HepG2 (cell line): ENCODE results near the gene RGN. TPM values are rescaled to one million over a fixed set of nuclear protein-coding genes. Genes with fewer than 3 reads are reported as not detected.
A peak's percentile ranks its signal among the peaks of the same experiment; 100 is the strongest.

ENCODE experiments used
- ATAC-seq: fragments of 200-7000 bp; cut with Tn5 transposase; 3 replicates; pipeline ENCODE4 v1.9.1; 2020; ENCODE audit warnings: mild to moderate bottlenecking, moderate library complexity
- BruUV-seq: library from RNA; stranded (reverse); fragments of 400-500 nt; replicated peaks from 2 replicates; lab custom pipeline; 2021; lab: Mats Ljungman, UMichigan
- CTCF ChIA-PET: fragments of 300-600 bp; formaldehyde crosslinking; extraction: SDS; loops from one replicate; lab custom pipeline; 2021; ENCODE audit warnings: low total read pairs, inconsistent platforms, low intra/inter-chr PET ratio; lab: Yijun Ruan, JAX
- POLR2A ChIA-PET: fragments of 350-600 bp; sonication (Branson Sonifier 250); formaldehyde crosslinking; loops from one replicate; lab custom pipeline; 2020; ENCODE audit warnings: antibody characterized with exemption, inconsistent platforms; lab: Yijun Ruan, JAX
- DNase-seq: peaks from one replicate; pipeline ENCODE4 v3.0.0-alpha.2; 2015; ENCODE audit warnings: low spot score
- FAIRE-seq: peaks from 3 replicates; lab custom pipeline; 2011; peaks lifted over from hg19 to GRCh38; lab: Jason Lieb, UNC
- H2AFZ ChIP-seq: one replicate; pipeline ENCODE4 v1.6.1; 2011; ENCODE audit warnings: low read length, inconsistent platforms
- H3K27ac ChIP-seq: fragments of 300-600 bp; 3 replicates; pipeline ENCODE4 v1.8.0; 2011; ENCODE audit warnings: mixed run types, mild to moderate bottlenecking, mixed read lengths, low read length, inconsistent platforms; ENCODE audit not compliant: insufficient read depth; ENCODE audit errors: extremely low read length
- H3K27me3 ChIP-seq, 2 experiments: fragments of 200-600 bp in 1 of 2; 2 replicates in 1 of 2; 3 replicates in 1 of 2; pipeline versions ENCODE4 v1.6.0 to v1.8.0; 2011; ENCODE audit warnings: low read length in 2 of 2, mild to moderate bottlenecking in 2 of 2, moderate library complexity in 2 of 2, inconsistent platforms in 1 of 2; ENCODE audit not compliant: insufficient read depth in 2 of 2, control insufficient read depth in 1 of 2
- H3K36me3 ChIP-seq, 2 experiments: fragments of 200-600 bp in 1 of 2; replicated peaks in 1 of 2; 2 replicates in 1 of 2; 3 replicates in 1 of 2; pipeline versions ENCODE4 v1.5.1 to v1.8.0; 2011; ENCODE audit warnings: low read length in 2 of 2, inconsistent platforms in 1 of 2; ENCODE audit not compliant: insufficient read depth in 2 of 2, control insufficient read depth in 1 of 2
- H3K4me1 ChIP-seq: 2 replicates; pipeline ENCODE4 v1.5.1; 2012; ENCODE audit warnings: low read length, inconsistent platforms; ENCODE audit not compliant: insufficient read depth
- H3K4me2 ChIP-seq: 2 replicates; pipeline ENCODE4 v1.6.0; 2011; ENCODE audit warnings: low read depth, low read length, inconsistent platforms
- H3K4me3 ChIP-seq, 3 experiments: fragments of 200-600 bp in 1 of 3; sonication (generic), shearing (Covaris generic) in 1 of 3; replicated peaks in 1 of 3; 2 replicates each; pipeline ENCODE4 v1.5.1; 2011 to 2016; ENCODE audit warnings: low read length in 3 of 3, inconsistent platforms in 2 of 3, low read depth in 2 of 3, mild to moderate bottlenecking in 2 of 3, control low read depth in 1 of 3, mixed read lengths in 1 of 3; ENCODE audit not compliant: insufficient read depth in 1 of 3
- H3K79me2 ChIP-seq: one replicate; pipeline ENCODE4 v1.6.1; 2011; ENCODE audit warnings: low read length, inconsistent platforms; ENCODE audit not compliant: insufficient read depth
- H3K9ac ChIP-seq: 2 replicates; pipeline ENCODE4 v1.6.0; 2011; ENCODE audit warnings: mild to moderate bottlenecking, low read depth, low read length, inconsistent platforms; ENCODE audit not compliant: insufficient read depth
- H3K9me3 ChIP-seq: 2 replicates; pipeline ENCODE4 v1.5.1; 2012; ENCODE audit warnings: mild to moderate bottlenecking, low read length
- H4K20me1 ChIP-seq: 2 replicates; pipeline ENCODE4 v1.6.0; 2011; ENCODE audit warnings: inconsistent platforms, mild to moderate bottlenecking, low read length, moderate library complexity; ENCODE audit not compliant: insufficient read depth
- EEA1 ChIP-seq: sonication (generic); formaldehyde crosslinking; IDR thresholded peaks from 2 replicates; pipeline ENCODE4 v1.5.1; 2020; ENCODE audit warnings: mild to moderate bottlenecking, missing genetic modification reagents, borderline replicate concordance
- GATAD2A ChIP-seq: IDR thresholded peaks from 2 replicates; pipeline ENCODE4 v1.6.1; 2016
- PAF1 ChIP-seq: IDR thresholded peaks from 2 replicates; pipeline ENCODE4 v1.6.1; 2016; ENCODE audit warnings: missing genetic modification reagents, missing compliant biosample characterization
- POLR2AphosphoS5 ChIP-seq: IDR thresholded peaks from 2 replicates; pipeline ENCODE4 v1.6.1; 2012; ENCODE audit warnings: low read depth, low read length
- SOX5 ChIP-seq: IDR thresholded peaks from 2 replicates; pipeline ENCODE4 v1.6.1; 2016; ENCODE audit warnings: borderline replicate concordance
- SRSF1 ChIP-seq: fragments of 200-400 bp; formaldehyde crosslinking; optimal IDR thresholded peaks from 2 replicates; pipeline ENCODE3; 2017; ENCODE audit warnings: mild to moderate bottlenecking, low read depth, low read length, moderate library complexity
- TAF15 ChIP-seq: fragments of 200-400 bp; formaldehyde crosslinking; IDR thresholded peaks from one replicate; pipeline ENCODE4 v1.6.1; 2018; ENCODE audit warnings: mild to moderate bottlenecking, low read depth, low read length; ENCODE audit not compliant: poor library complexity, severe bottlenecking
- TOPORS ChIP-seq: sonication (generic); formaldehyde crosslinking; IDR thresholded peaks from 2 replicates; pipeline ENCODE4 v1.8.0; 2023; ENCODE audit warnings: mild to moderate bottlenecking, missing genetic modification reagents
- ZBTB7B ChIP-seq: sonication (generic); formaldehyde crosslinking; IDR thresholded peaks from 2 replicates; pipeline ENCODE4 v1.4.0; 2020; ENCODE audit warnings: missing genetic modification reagents
- ZNF777 ChIP-seq: sonication (generic); formaldehyde crosslinking; IDR thresholded peaks from 2 replicates; pipeline ENCODE4 v1.4.0; 2020; ENCODE audit warnings: missing genetic modification reagents
- ZNF790 ChIP-seq: sonication (generic); formaldehyde crosslinking; IDR thresholded peaks from 2 replicates; pipeline ENCODE4 v1.8.0; 2022; ENCODE audit warnings: missing genetic modification reagents, mild to moderate bottlenecking, borderline replicate concordance
- ZNF792 ChIP-seq: IDR thresholded peaks from 2 replicates; pipeline ENCODE4 v1.6.1; 2016
- WGBS: methylation state at CpG from one replicate; pipeline ENCODE4 v1.1.6; 2017; ENCODE audit warnings: low lambda C conversion rate; 5-methylcytosine and 5-hydroxymethylcytosine counted together
- in situ Hi-C: cut with HindIII; loops from 2 replicates; pipeline ENCODE4 v1.10.0; 2017; ENCODE audit warnings: low pct_unique_long_range_greater_than_20kb; ENCODE audit not compliant: extremely low pct_ligation_motif_present
- intact Hi-C: fragments of 100-400 bp; cut with micrococcal nuclease; formaldehyde crosslinking; loops from one replicate; pipeline ENCODE4 v1.10.0; 2022; ENCODE audit not compliant: unreplicated experiment
- polyA plus RNA-seq, 8 experiments: library from polyadenylated mRNA; depleted of rRNA in 3 of 8; stranded (reverse) in 7 of 8; unstranded in 1 of 8; fragments of >200 nt; fragmentation: Illumina TruSeq in 4 of 8; extraction: Trizol in 4 of 8; gene quantifications; 2 replicates each; pipeline versions ENCODE4 v1.2.1 to v1.2.3, GENCODE V29; 2011 to 2016; ENCODE audit warnings: low read depth in 4 of 8, missing spikeins in 1 of 8, mixed read lengths in 1 of 8; ENCODE audit not compliant: insufficient read depth in 1 of 8
- total RNA-seq, 5 experiments: library from RNA; depleted of rRNA; stranded (reverse); fragments of >200 nt; fragmentation: Illumina TruSeq; extraction: Trizol; gene quantifications; 2 replicates each; pipeline ENCODE4 v1.2.3, GENCODE V29; 2016; ENCODE audit warnings: low read depth in 1 of 5
- TF ChIP-seq, protein P1 (sequence below): IDR thresholded peaks from 2 replicates; pipeline ENCODE4 v1.4.0; 2020; ENCODE audit warnings: mild to moderate bottlenecking, missing genetic modification reagents
- TF ChIP-seq, protein P2 (sequence below): sonication (generic); formaldehyde crosslinking; IDR thresholded peaks from 2 replicates; pipeline ENCODE4 v1.4.0; 2020; ENCODE audit warnings: missing genetic modification reagents

The RGN gene
- total and polyA plus RNA-seq, 2 of the 13 experiments (the other 11 are each of a cell fraction or from before 2014, with no cell fraction given): 19.6 to 74.4 TPM

DNA sequence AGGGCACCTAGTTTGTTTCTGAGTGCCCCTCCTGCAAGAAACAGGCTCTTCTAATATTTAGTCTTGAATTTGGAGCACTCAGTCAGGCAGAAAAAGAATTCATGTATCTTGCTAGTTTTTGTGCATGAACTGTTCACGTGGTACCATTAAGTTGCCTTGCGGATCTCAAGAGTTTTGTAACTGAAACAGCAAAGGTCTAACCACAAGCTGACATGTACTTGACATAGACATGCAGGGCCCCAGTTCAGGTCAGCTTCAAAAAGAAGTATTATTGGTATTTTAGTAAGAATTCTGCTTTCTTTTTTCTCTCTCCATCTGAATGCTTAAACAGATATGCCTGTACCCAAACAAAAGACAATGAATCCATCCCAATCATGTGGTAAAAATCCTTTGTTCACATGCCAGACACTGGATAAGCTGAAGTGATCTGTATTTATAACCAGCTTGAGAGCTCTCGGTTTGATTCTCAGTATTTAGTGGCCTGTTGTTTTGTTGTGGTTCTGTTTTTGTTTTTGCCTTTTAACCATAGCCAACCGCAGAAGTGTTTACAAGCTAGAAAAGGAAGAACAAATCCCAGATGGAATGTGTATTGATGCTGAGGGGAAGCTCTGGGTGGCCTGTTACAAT is 13.0 kb downstream of the RGN start (continued):
- TF ChIP-seq SOX5: peak; percentile 71; the same call in 1 of the 2 replicates
- TF ChIP-seq, protein P1, sequence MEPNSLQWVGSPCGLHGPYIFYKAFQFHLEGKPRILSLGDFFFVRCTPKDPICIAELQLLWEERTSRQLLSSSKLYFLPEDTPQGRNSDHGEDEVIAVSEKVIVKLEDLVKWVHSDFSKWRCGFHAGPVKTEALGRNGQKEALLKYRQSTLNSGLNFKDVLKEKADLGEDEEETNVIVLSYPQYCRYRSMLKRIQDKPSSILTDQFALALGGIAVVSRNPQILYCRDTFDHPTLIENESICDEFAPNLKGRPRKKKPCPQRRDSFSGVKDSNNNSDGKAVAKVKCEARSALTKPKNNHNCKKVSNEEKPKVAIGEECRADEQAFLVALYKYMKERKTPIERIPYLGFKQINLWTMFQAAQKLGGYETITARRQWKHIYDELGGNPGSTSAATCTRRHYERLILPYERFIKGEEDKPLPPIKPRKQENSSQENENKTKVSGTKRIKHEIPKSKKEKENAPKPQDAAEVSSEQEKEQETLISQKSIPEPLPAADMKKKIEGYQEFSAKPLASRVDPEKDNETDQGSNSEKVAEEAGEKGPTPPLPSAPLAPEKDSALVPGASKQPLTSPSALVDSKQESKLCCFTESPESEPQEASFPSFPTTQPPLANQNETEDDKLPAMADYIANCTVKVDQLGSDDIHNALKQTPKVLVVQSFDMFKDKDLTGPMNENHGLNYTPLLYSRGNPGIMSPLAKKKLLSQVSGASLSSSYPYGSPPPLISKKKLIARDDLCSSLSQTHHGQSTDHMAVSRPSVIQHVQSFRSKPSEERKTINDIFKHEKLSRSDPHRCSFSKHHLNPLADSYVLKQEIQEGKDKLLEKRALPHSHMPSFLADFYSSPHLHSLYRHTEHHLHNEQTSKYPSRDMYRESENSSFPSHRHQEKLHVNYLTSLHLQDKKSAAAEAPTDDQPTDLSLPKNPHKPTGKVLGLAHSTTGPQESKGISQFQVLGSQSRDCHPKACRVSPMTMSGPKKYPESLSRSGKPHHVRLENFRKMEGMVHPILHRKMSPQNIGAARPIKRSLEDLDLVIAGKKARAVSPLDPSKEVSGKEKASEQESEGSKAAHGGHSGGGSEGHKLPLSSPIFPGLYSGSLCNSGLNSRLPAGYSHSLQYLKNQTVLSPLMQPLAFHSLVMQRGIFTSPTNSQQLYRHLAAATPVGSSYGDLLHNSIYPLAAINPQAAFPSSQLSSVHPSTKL (CRISPR knock-in tag): peak; percentile 54; the same call in 1 of the 2 replicates
- TF ChIP-seq ZNF777 (CRISPR knock-in tag): no peak
- 0 out of 2 replicates have a peak, but pooled peaks have one; percentile 31 for TF ChIP-seq GATAD2A (CRISPR knock-in tag)
- no peak for TF ChIP-seq EEA1 (CRISPR knock-in tag)
- TF ChIP-seq TOPORS (CRISPR knock-in tag): no peak

DNA sequence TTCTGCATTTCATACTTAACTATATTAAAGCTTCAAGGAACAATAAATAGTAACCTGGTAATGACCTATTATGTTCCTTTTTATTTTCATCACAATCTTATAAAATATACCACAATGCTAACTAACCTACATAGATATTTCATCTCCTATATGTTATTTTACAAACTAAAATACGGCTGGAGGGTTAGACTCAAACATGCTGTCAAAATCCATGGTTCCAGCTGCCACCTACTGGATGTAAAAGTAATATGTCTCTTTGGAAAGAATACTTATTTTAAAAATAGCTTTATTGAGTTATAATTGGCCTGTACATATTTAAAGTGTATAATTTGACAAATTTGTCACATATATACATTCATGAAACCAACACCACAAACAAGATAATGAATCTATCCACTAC is 15.0 kb downstream of the RGN start:
- DNase-seq: no peak
- no peaks in the 10 kb centered on the region for H3K9me3 ChIP-seq
- no peaks in the 10 kb centered on the region for H3K79me2 ChIP-seq
- CTCF ChIA-PET: interaction anchor here (1.1 to 1.8 kb wide), 4 partner anchors 19 to 189 kb away, joined by 3 to 9 read pairs (median 4); no protein-coding TSS in a partner anchor
- intact Hi-C loops (loop anchor here (5.0 kb wide), 1 partner anchor 61 kb away; no protein-coding TSS in a partner anchor), in situ Hi-C loops (loop anchor here (5.0 kb wide), 1 partner anchor 181 kb away; the partner anchor contains the start of gene JADE3)
- no peak overlapping the region for H3K9ac ChIP-seq
- H4K20me1 ChIP-seq: no peaks in the 10 kb centered on the region
- no peak overlapping the region for H3K27ac ChIP-seq
- 33% methylated on average over 1 of the region's 1 CpG for WGBS
- no TSS peak for BruUV-seq
- no peak overlapping the region for H3K4me2 ChIP-seq
- H3K4me1 ChIP-seq: peaks cover 27% of the 10 kb centered on the region
- H3K36me3 ChIP-seq: peaks cover 1 to 12% of the 10 kb centered on the region in 2 experiments; a peak in 1 of 5 replicates
- no peak overlapping the region for H3K4me3 ChIP-seq
- H2AFZ ChIP-seq: no peak overlapping the region
- peak; percentile 51 for FAIRE-seq
- no peaks in the 10 kb centered on the region for H3K27me3 ChIP-seq
- no peak for ATAC-seq
- POLR2A ChIA-PET: no interaction called here
- TF ChIP-seq ZNF792 (no peak), ZBTB7B (CRISPR knock-in tag) (no peak), SRSF1 (no peak), ZNF790 (no peak), PAF1 (CRISPR knock-in tag) (no peak), POLR2AphosphoS5 (no peak), TAF15 (no peak)
- TF ChIP-seq, protein P2, sequence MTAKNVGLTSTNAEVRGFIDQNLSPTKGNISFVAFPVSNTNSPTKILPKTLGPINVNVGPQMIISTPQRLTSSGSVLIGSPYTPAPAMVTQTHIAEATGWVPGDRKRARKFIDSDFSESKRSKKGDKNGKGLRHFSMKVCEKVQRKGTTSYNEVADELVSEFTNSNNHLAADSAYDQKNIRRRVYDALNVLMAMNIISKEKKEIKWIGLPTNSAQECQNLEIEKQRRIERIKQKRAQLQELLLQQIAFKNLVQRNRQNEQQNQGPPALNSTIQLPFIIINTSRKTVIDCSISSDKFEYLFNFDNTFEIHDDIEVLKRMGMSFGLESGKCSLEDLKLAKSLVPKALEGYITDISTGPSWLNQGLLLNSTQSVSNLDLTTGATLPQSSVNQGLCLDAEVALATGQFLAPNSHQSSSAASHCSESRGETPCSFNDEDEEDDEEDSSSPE (CRISPR knock-in tag): no peak
